Karpas-422 (cell line): ENCODE data around the gene CARM1. TPM values are rescaled to one million over a fixed set of nuclear protein-coding genes. Genes with fewer than 3 reads are reported as not detected.
"Not testable (repeated sequence)": the region's sequence is repeated elsewhere in the genome, so short reads cannot be mapped to it uniquely, and the experiment has no call there.

Experiments used
- DNase-seq: peaks from one replicate; pipeline ENCODE4 v3.0.0-alpha.2; 2015
- H2AFZ ChIP-seq: fragments of 200-600 bp; sonication (generic); 2 replicates; pipeline ENCODE4 v1.6.1; 2014; ENCODE audit warnings: antibody characterized with exemption, low read length, mixed read lengths
- H3K27ac ChIP-seq: fragments of 200-600 bp; sonication (generic); 2 replicates; pipeline ENCODE4 v1.5.1; 2014; ENCODE audit warnings: mild to moderate bottlenecking, low read length, moderate library complexity
- H3K27me3 ChIP-seq: fragments of 200-600 bp; sonication (generic); 2 replicates; pipeline ENCODE4 v1.6.1; 2014; ENCODE audit warnings: low read length, mixed read lengths
- H3K36me3 ChIP-seq: fragments of 200-600 bp; sonication (generic); 2 replicates; pipeline ENCODE4 v1.6.1; 2014; ENCODE audit warnings: low read length, mixed read lengths; ENCODE audit not compliant: insufficient read depth
- H3K4me1 ChIP-seq: fragments of 200-600 bp; sonication (generic); 2 replicates; pipeline ENCODE4 v1.6.1; 2014; ENCODE audit warnings: mild to moderate bottlenecking, low read length, mixed read lengths
- H3K4me2 ChIP-seq: fragments of 200-600 bp; sonication (generic); 2 replicates; pipeline ENCODE4 v1.6.1; 2014; ENCODE audit warnings: low read length, low read depth, mild to moderate bottlenecking; ENCODE audit not compliant: poor library complexity, severe bottlenecking
- H3K4me3 ChIP-seq: fragments of 200-600 bp; sonication (generic); 2 replicates; pipeline ENCODE4 v1.5.1; 2014; ENCODE audit warnings: mild to moderate bottlenecking, antibody characterized with exemption, low read length, mixed read lengths
- H3K79me2 ChIP-seq: fragments of 200-600 bp; sonication (generic); 2 replicates; pipeline ENCODE4 v1.6.1; 2014; ENCODE audit warnings: mild to moderate bottlenecking, low read length, mixed read lengths
- H3K9ac ChIP-seq: fragments of 200-600 bp; sonication (generic); 2 replicates; pipeline ENCODE4 v1.6.0; 2014; ENCODE audit warnings: low read length
- H3K9me2 ChIP-seq: fragments of 200-600 bp; sonication (generic), shearing (Covaris generic); replicated peaks from 2 replicates; pipeline ENCODE4 v1.6.0; 2014; ENCODE audit warnings: mild to moderate bottlenecking, low read length, moderate library complexity; ENCODE audit not compliant: insufficient read depth
- H3K9me3 ChIP-seq: fragments of 300-700, 200-600 bp; sonication (generic); 2 replicates; pipeline ENCODE4 v1.6.1; 2014; ENCODE audit warnings: low read length, mixed read lengths
- H4K20me1 ChIP-seq: fragments of 200-600 bp; sonication (generic); 2 replicates; pipeline ENCODE4 v1.6.1; 2014; ENCODE audit warnings: mild to moderate bottlenecking, antibody characterized with exemption, low read length, low read depth; ENCODE audit not compliant: insufficient read depth
- total RNA-seq: library from RNA; depleted of rRNA; stranded (reverse); fragments of >200 nt; shearing (Covaris generic); gene quantifications from 2 replicates; pipeline ENCODE4 v1.2.3, GENCODE V29; 2014; ENCODE audit warnings: low replicate concordance

CARM1 gene
- total RNA-seq, 1 experiment from 2014 or later: 38.2 TPM

DNA sequence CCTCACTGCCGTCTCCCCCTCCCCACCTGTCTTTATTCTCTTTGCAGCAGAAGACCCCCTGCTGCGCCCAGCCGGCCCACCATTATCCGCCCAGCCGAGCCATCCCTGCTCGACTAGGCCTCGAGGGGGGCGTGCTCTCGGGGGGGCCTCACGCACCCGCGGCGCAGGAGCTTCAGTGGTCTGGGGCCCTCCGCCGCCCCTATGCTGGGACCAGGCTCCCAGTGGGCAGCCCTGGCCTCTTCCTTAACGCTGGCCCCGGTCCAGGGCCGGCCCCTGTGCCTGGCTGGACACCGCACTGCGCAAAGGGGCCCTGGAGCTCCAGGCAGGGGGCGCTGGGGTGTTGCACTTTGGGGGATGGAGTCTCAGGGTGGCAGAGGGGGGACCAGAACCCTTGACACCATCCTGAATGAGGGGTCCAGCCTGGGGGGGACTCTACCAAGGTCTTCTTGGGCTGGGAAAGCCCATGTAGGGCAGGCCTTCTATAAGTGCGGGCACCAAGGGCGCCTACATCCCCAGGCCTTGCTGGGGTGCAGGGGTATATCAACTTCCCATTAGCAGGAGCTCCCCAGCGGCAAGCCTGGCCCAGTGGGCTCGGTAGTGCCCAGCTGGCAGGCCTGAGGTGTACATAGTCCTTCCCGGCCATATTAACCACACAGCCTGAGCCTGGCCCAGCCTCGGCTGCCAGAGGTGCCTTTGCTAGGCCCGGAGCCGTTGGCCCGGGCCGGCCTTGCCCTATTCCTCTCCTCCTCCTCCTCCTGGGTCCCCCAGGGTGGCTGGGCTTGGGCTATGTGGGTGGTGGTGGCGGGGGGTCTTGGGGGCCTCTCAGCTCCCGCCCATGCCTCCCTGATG is 40.2 kb upstream of the CARM1 start:
- no peaks in the 10 kb centered on the region for H3K9me3 ChIP-seq
- H4K20me1 ChIP-seq: no peaks in the 10 kb centered on the region
- peaks cover 3% of the 10 kb centered on the region for H3K4me1 ChIP-seq
- DNase-seq: no peak
- H3K79me2 ChIP-seq: no peaks in the 10 kb centered on the region
- H3K9ac ChIP-seq: no peak overlapping the region
- no peaks in the 10 kb centered on the region for H3K9me2 ChIP-seq
- no peak overlapping the region for H3K27ac ChIP-seq
- no peaks in the 10 kb centered on the region for H3K27me3 ChIP-seq
- H2AFZ ChIP-seq: no peak overlapping the region
- no peaks in the 10 kb centered on the region for H3K36me3 ChIP-seq
- H3K4me3 ChIP-seq: no peak overlapping the region
- H3K4me2 ChIP-seq: no peak overlapping the region

DNA sequence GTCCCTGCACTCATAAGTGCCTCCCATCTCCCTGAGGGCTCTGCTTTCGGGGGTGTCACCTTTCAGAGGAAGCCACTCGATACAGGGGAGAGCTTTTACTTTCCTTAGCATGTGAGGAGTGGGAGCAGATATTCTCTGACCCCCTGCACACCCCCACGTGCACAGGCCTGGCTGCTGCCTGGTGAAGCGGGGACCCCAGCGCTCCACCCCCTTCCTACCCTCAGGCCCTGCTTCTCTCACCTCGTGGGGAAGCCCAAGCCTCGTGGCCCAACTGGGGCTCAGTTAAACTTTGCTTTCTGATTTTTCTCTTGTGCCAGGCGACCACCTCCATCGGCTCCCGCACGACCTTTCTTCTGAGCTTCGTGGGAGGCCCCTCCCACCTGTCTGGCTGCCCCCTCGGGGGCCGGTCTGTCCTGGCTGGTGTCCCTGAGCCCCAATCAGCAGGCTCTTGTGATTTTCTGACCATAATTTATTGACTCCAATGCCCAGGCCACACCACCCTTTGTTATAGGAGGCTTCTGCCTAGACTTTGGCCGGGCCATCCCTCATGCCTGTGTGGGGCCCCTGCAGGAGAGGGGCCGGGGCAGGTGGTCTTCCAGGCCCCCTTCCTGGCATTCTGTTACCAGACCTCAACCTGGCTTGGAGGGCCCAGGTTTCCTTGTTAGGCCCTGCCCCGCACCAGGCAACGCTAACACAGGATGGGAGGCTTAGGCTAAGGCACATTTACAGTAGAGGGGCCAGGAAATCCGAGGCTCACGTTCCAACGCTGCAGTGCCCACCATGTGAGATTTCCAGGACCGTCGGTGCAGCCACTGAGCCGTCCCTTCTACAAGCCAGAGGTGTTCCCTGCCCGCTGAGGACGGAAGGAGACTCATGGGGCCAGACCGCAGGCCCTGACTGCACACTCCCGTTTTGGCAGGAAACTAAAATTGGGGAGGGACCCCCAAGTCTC is 39.1 kb upstream of the CARM1 start:
- H4K20me1 ChIP-seq: no peaks in the 10 kb centered on the region
- H3K9me3 ChIP-seq: no peaks in the 10 kb centered on the region
- no peak overlapping the region for H3K9ac ChIP-seq
- H3K27me3 ChIP-seq: no peaks in the 10 kb centered on the region
- no peak overlapping the region for H2AFZ ChIP-seq
- H3K9me2 ChIP-seq: no peaks in the 10 kb centered on the region
- no peaks in the 10 kb centered on the region for H3K79me2 ChIP-seq
- H3K4me1 ChIP-seq: peaks cover 14% of the 10 kb centered on the region
- H3K36me3 ChIP-seq: no peaks in the 10 kb centered on the region
- no peak overlapping the region for H3K4me3 ChIP-seq
- H3K4me2 ChIP-seq: no peak overlapping the region
- no peak for DNase-seq
- H3K27ac ChIP-seq: no peak overlapping the region

DNA sequence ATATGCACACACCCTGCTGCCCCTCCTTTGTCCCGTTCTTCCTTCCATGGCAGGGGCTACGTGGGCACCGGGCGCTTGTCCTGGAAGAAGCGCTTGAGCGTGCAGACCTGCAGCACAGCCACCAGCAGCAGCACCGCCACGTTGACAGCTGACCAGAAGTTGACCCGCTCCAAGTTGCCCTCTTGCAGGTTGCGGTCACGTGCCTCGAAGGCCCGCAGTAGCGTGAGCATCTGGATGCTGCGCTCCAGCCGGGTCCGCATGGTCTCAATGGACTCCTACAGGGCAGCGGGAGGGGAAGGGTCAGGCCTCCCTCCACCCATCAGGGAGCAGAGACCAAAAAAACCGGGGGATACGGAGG is 38.4 kb upstream of the CARM1 start:
- Histone ChIP-seq H3K9ac (no peak overlapping the region), H3K79me2 (no peaks in the 10 kb centered on the region), H4K20me1 (no peaks in the 10 kb centered on the region), H3K4me3 (no peak overlapping the region), H3K9me3 (no peaks in the 10 kb centered on the region), H2AFZ (no peak overlapping the region), H3K9me2 (no peaks in the 10 kb centered on the region), H3K27me3 (no peaks in the 10 kb centered on the region), H3K27ac (no peak overlapping the region), H3K4me1 (peaks cover 17% of the 10 kb centered on the region), H3K4me2 (no peak overlapping the region), H3K36me3 (no peaks in the 10 kb centered on the region)
- no peak for DNase-seq

DNA sequence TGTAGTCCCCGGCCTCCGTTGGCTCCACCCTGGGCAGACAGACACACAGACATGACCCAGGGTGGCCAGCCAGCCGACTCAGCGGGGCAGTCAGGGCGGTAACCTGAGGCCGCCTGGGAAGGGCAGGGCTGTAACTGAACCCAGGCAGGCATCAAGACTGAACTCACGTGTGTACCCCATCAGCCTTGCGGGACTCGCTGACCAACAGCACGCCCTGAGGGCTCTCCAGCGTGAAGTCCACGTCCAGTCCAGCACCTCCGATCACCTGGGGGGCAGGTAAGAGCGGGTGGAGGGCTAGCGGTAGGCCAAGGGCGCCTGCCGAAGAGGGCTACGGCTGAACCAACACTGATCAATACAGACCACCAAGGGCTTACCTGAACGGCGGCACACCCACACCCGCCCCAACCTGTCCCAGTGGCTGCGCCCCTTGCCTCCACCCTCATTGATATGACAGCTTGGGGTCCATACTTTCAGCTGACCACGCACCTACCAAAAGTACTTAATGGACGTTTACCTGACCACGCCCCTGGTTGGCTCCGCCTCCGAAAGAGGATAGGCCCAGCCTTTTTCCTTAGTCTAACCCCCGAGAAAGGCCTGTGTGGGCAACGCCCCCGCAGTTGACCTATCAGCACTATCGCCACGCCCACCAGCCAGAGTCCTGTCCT is 36.1 kb upstream of the CARM1 start:
- Histone ChIP-seq H3K9me3 (peaks cover 5% of the 10 kb centered on the region; the same call in 1 of the 2 replicates), H3K4me3 (peak overlapping the region; percentile 27; the same call in 1 of the 2 replicates), H3K79me2 (no peaks in the 10 kb centered on the region), H3K36me3 (no peaks in the 10 kb centered on the region; the same call in 1 of the 2 replicates), H3K4me1 (peaks cover 32% of the 10 kb centered on the region), H3K27me3 (no peaks in the 10 kb centered on the region), H3K9me2 (no peaks in the 10 kb centered on the region), H2AFZ (no peak overlapping the region), H4K20me1 (no peaks in the 10 kb centered on the region), H3K4me2 (no peak overlapping the region), H3K27ac (no peak overlapping the region), H3K9ac (no peak overlapping the region)
- DNase-seq: no peak

DNA sequence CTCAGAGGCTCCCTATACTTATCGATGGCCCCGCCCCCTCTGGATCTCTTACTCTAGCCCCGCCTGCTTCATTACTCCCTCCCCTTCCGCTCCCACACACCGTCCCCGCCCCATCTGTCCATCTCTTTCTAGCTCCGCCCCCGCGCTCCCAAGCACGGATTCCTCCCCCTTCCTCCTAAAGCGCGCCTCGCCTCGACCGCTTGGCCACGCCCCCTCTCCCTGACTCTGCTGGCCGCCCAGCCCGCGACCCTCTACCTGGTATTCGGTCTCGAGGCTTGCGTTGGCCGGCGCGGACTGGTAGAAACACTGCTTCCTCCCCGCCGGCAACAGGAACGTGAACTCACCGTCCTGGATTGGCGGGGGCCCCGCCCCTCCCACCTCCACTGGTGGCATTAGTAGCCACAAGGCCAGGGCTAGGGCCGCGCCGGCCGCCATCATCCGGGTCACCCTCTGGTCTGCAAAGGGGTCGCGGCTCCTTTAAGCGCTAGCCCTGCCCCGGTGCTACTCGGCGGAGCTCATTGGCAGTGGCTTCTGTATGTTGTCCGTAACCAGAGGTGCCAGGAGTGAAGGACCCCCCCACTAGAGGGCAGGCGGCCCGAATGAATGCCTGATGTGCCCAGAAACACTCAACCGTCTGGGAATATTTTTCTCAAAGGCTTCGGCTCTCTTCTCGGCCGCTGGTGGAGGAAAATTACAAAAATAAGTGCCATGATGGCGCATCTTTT is 35.4 kb upstream of the CARM1 start, which contains the start of gene TMED1:
Gene TMED1 (minus strand): TSS at position 459 of the 725 bp plus-strand sequence. CDS start 21 bp downstream, at position 438.
- peak within 1 kb of the TSS; percentile 74 for H2AFZ ChIP-seq
- H3K4me1 ChIP-seq: peaks cover 32% of the 10 kb centered on the region

DNA sequence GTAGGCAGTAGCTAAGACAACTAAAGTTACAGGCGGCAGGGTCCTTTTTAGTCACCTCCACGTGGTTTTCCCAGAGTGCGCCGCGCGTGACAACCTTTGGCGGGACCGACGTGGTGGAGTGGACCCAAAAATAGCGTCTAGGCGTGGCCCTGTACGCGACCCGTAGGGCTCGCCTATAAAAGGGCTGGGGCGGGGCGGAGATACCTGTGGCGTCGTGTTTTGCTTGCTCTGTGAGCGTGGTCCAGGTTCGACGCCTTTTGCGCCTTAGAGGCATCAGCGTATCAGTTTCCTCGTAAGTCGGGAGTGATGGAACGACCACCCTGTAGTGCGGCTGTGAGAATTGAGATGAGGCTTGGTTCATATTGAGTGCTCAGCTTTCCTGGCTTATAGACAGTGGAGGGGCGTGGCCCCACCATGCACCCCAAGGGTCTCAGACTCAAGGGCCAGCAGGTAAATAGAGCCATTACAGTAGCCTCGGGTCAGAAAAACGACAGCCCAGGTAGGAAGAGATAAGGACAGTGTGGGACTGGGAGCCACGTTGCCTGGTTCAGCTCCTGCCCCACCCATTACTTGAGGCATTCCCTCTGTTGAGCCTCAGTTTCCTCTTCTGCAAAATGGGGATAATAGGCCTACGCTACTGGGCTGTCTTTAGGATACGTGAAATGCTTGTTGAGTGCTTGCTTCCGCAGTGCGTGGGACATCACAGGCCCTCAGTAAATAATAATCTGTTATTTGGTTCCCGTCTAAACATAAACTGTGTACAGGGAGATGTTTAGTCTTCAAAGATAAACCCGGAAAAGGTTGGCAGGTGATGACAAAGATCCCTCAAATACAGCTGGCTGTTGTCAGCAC is 34.6 kb upstream of the CARM1 start:
- DNase-seq: peak; percentile 96
- Histone ChIP-seq H3K27ac (peak overlapping the region; percentile 88), H3K4me3 (peak overlapping the region; percentile 73), H2AFZ (peak overlapping the region; percentile 74), H3K79me2 (no peaks in the 10 kb centered on the region), H3K27me3 (no peaks in the 10 kb centered on the region), H3K9me2 (no peaks in the 10 kb centered on the region), H3K36me3 (no peaks in the 10 kb centered on the region; the same call in 1 of the 2 replicates), H3K4me1 (peaks cover 32% of the 10 kb centered on the region), H3K9ac (peak overlapping the region; percentile 83), H3K4me2 (peak overlapping the region; percentile 85), H4K20me1 (no peaks in the 10 kb centered on the region), H3K9me3 (peaks cover 5% of the 10 kb centered on the region; the same call in 1 of the 2 replicates)

More for the DNA sequence above, 35.4 kb upstream of the CARM1 start, which contains the start of gene TMED1:
- Histone ChIP-seq H3K27ac (peak within 1 kb of the TSS; percentile 88), H3K27me3 (no peaks in the 10 kb centered on the region), H3K79me2 (no peaks in the 10 kb centered on the region), H4K20me1 (no peaks in the 10 kb centered on the region), H3K9me2 (no peaks in the 10 kb centered on the region), H3K4me3 (peak within 1 kb of the TSS; percentile 73), H3K9me3 (peaks cover 5% of the 10 kb centered on the region; the same call in 1 of the 2 replicates), H3K36me3 (no peaks in the 10 kb centered on the region; the same call in 1 of the 2 replicates), H3K9ac (peak within 1 kb of the TSS; percentile 83), H3K4me2 (peak within 1 kb of the TSS; percentile 85)
- DNase-seq: peak; percentile 100

DNA sequence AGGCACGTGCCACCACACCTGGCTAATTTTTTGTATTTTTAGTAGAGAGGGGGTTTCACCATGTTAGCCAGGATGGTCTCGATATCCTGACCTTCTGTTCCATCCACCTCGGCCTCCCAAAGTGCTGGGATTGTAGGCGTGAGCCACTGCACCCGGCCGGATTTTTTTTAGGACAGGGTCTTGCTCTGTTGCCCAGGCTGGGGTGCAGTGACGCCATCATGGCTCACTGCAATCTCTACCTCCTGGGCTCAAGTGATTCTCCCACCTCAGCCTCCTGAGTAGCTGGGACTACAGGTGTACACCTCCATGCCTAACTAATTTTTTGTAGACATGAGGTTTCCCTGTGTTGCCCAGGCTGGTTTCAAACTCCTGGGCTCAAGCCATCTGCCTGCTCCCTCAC is 33.7 kb upstream of the CARM1 start:
- not testable (repeated sequence) for H2AFZ ChIP-seq, H4K20me1 ChIP-seq, H3K9me2 ChIP-seq, H3K79me2 ChIP-seq, DNase-seq, H3K9ac ChIP-seq, H3K9me3 ChIP-seq, H3K4me3 ChIP-seq, H3K36me3 ChIP-seq, H3K27me3 ChIP-seq
- Histone ChIP-seq H3K27ac (peak overlapping the region; percentile 91), H3K4me2 (peak overlapping the region; percentile 64), H3K4me1 (peaks cover 32% of the 10 kb centered on the region)
